ENCODE measurements around the gene C16orf96. TPM values are rescaled to one million over a fixed set of nuclear protein-coding genes. Genes with fewer than 3 reads are reported as not detected.

The C16orf96 gene
- total RNA-seq, 3 donors from 2014 or later = not detected

- ATAC-seq (no peak), DNase-seq (no peak)
- Histone ChIP-seq H3K9me3 (no peaks in the 10 kb centered on the region), H3K36me3 (ENCODE audit: low read depth) (peaks cover 9% of the 10 kb centered on the region), H3K4me3 (no peak overlapping the region), H3K4me1 (ENCODE audit: low read depth) (peaks cover 7% of the 10 kb centered on the region)
- no peak for TF ChIP-seq CTCF (IDR thresholded peaks at IDR 0.05)
- intact Hi-C loops (cut with DNase I, micrococcal nuclease) = no loop called here
Observed at GRCh38 chr16:4510131-4510530, 46.0 kb upstream of the C16orf96 start.

GRCh38 chr16:4510747-4511426 is 45.3 kb upstream of the C16orf96 start:
- no peak for ATAC-seq
- Histone ChIP-seq H3K9me3 (no peaks in the 10 kb centered on the region), H3K36me3 (ENCODE audit: low read depth) (peaks cover 9% of the 10 kb centered on the region), H3K4me1 (ENCODE audit: low read depth) (peaks cover 7% of the 10 kb centered on the region), H3K4me3 (no peak overlapping the region)
- intact Hi-C loops (cut with DNase I, micrococcal nuclease) = no loop called here
- TF ChIP-seq CTCF (IDR thresholded peaks at IDR 0.05) = no peak
- no peak for DNase-seq

- H3K4me1 ChIP-seq (ENCODE audit: low read depth) = peaks cover 7% of the 10 kb centered on the region
Observed at GRCh38 chr16:4511441-4512082, 44.6 kb upstream of the C16orf96 start.

GRCh38 chr16:4512473-4512872 is 43.7 kb upstream of the C16orf96 start:
- Histone ChIP-seq H3K4me3 (no peak overlapping the region), H3K36me3 (ENCODE audit: low read depth) (peaks cover 4% of the 10 kb centered on the region), H3K4me1 (ENCODE audit: low read depth) (peaks cover 7% of the 10 kb centered on the region), H3K9me3 (no peaks in the 10 kb centered on the region)
- intact Hi-C loops (cut with DNase I, micrococcal nuclease) = no loop called here
- DNase-seq (peak in 1 of 3 donors; percentile 44), ATAC-seq (no peak)
- TF ChIP-seq CTCF (IDR thresholded peaks at IDR 0.05) = no peak

More at GRCh38 chr16:4511441-4512082, 44.6 kb upstream of the C16orf96 start:
- DNase-seq (peak; percentile 73 to 77 (median 74)), ATAC-seq (peak; percentile 80)
- Histone ChIP-seq H3K9me3 (no peaks in the 10 kb centered on the region), H3K4me3 (no peak overlapping the region), H3K36me3 (ENCODE audit: low read depth) (peaks cover 9% of the 10 kb centered on the region)
- peak; percentile 12 for TF ChIP-seq CTCF (IDR thresholded peaks at IDR 0.05)
- intact Hi-C loops (cut with DNase I, micrococcal nuclease) = no loop called here

- TF ChIP-seq CTCF (IDR thresholded peaks at IDR 0.05) = no peak
- intact Hi-C loops (cut with DNase I, micrococcal nuclease) = no loop called here
- ATAC-seq = no peak
- Histone ChIP-seq H3K36me3 (ENCODE audit: low read depth) (peaks cover 4% of the 10 kb centered on the region), H3K4me1 (ENCODE audit: low read depth) (peaks cover 7% of the 10 kb centered on the region), H3K9me3 (no peaks in the 10 kb centered on the region), H3K4me3 (no peak overlapping the region)
- DNase-seq = peak in 1 of 3 donors; percentile 47
Observed at GRCh38 chr16:4513086-4513860, 42.9 kb upstream of the C16orf96 start.
